H1 (cell line): Measurements from ENCODE around the gene HK1. TPM values are rescaled to one million over a fixed set of nuclear protein-coding genes. Genes with fewer than 3 reads are reported as not detected.

Experiments
- CTCF ChIA-PET: fragments of 300-600 bp; sonication (Branson Sonifier 250); formaldehyde crosslinking; loops from one replicate; lab custom pipeline; 2021; ENCODE audit not compliant: partially characterized antibody; lab: Charles Lee
- POLR2A ChIA-PET: fragments of 300-600 bp; sonication (Branson Sonifier 250); formaldehyde crosslinking; loops from one replicate; lab custom pipeline; 2021; ENCODE audit warnings: inconsistent platforms; ENCODE audit not compliant: partially characterized antibody; lab: Charles Lee
- DNase-seq, 2 experiments: peaks; one replicate each; pipeline versions ENCODE4 v3.0.0 to v3.0.0-alpha.2; 2010 to 2022; ENCODE audit warnings: low spot score in 2 of 2, low read depth in 1 of 2, mixed read lengths in 1 of 2
- FAIRE-seq: peaks from 2 replicates; lab custom pipeline; 2011; peaks lifted over from hg19 to GRCh38; lab: Jason Lieb, UNC
- H2AFZ ChIP-seq: 2 replicates; pipeline ENCODE4 v1.8.1; 2012; ENCODE audit warnings: low read length, inconsistent platforms
- H2AK5ac ChIP-seq: 2 replicates; pipeline ENCODE4 v1.6.1; 2013; ENCODE audit warnings: low read depth, low read length
- H2BK120ac ChIP-seq: replicated peaks from 2 replicates; pipeline ENCODE3; 2013; ENCODE audit warnings: low read depth, low read length, inconsistent platforms
- H2BK12ac ChIP-seq: 2 replicates; pipeline ENCODE4 v1.6.1; 2013; ENCODE audit warnings: low read depth, low read length
- H2BK15ac ChIP-seq: 2 replicates; pipeline ENCODE4 v1.6.1; 2013; ENCODE audit warnings: low read length
- H2BK20ac ChIP-seq: 2 replicates; pipeline ENCODE4 v1.6.1; 2013; ENCODE audit warnings: low read length
- H2BK5ac ChIP-seq: 2 replicates; pipeline ENCODE4 v1.6.1; 2013; ENCODE audit warnings: low read depth, low read length
- H3K14ac ChIP-seq: 2 replicates; pipeline ENCODE4 v1.6.1; 2013; ENCODE audit warnings: inconsistent platforms; ENCODE audit not compliant: insufficient read length
- H3K18ac ChIP-seq: 2 replicates; pipeline ENCODE4 v1.6.1; 2013; ENCODE audit warnings: low read length; ENCODE audit errors: extremely low read depth
- H3K23ac ChIP-seq: 2 replicates; pipeline ENCODE4 v1.6.1; 2013; ENCODE audit warnings: inconsistent platforms; ENCODE audit not compliant: insufficient read length
- H3K23me2 ChIP-seq: 2 replicates; pipeline ENCODE4 v1.6.1; 2013; ENCODE audit warnings: low read depth, low read length
- H3K27ac ChIP-seq: 2 replicates; pipeline ENCODE4 v1.6.1; 2011; ENCODE audit warnings: low read depth, low read length, inconsistent platforms
- H3K27me3 ChIP-seq, 4 experiments: replicated peaks in 1 of 4; 1 replicate in 1 of 4; 2 replicates in 3 of 4; pipeline versions ENCODE4 v1.6.1 to v1.8.1; 2011 to 2013; ENCODE audit warnings: low read length in 3 of 4, mild to moderate bottlenecking in 3 of 4, inconsistent platforms in 2 of 4, mixed read lengths in 2 of 4, moderate library complexity in 1 of 4; ENCODE audit not compliant: control insufficient read depth in 3 of 4, insufficient read depth in 3 of 4; ENCODE audit errors: extremely low read depth in 1 of 4
- H3K36me3 ChIP-seq, 4 experiments: 2 replicates each; pipeline versions ENCODE4 v1.6.1 to v1.8.1; 2011 to 2013; ENCODE audit warnings: mild to moderate bottlenecking in 4 of 4, low read length in 3 of 4, moderate library complexity in 2 of 4, control low read depth in 1 of 4, inconsistent platforms in 1 of 4; ENCODE audit not compliant: insufficient read depth in 4 of 4, control insufficient read depth in 2 of 4
- H3K4ac ChIP-seq: replicated peaks from 2 replicates; pipeline ENCODE3; 2013; ENCODE audit warnings: low read length, low read depth, mixed read lengths, inconsistent platforms; ENCODE audit not compliant: insufficient read length
- H3K4me1 ChIP-seq, 4 experiments: replicated peaks in 1 of 4; 1 replicate in 1 of 4; 2 replicates in 3 of 4; pipeline versions ENCODE4 v1.6.1 to v1.8.1; 2011 to 2013; ENCODE audit warnings: low read length in 3 of 4, inconsistent platforms in 2 of 4, mixed read lengths in 1 of 4; ENCODE audit not compliant: insufficient read depth in 4 of 4, control insufficient read depth in 3 of 4
- H3K4me2 ChIP-seq, 2 experiments: 2 replicates each; pipeline versions ENCODE4 v1.6.1 to v1.8.1; 2011 to 2013; ENCODE audit warnings: low read depth in 2 of 2, low read length in 2 of 2, control low read depth in 1 of 2, inconsistent platforms in 1 of 2, mild to moderate bottlenecking in 1 of 2; ENCODE audit not compliant: insufficient read depth in 1 of 2
- H3K4me3 ChIP-seq, 4 experiments: fragments of 200-600, 300-600 bp in 1 of 4; sonication (generic), shearing (Covaris generic), sonication (Bioruptor Twin) in 1 of 4; 2 replicates each; pipeline versions ENCODE4 v1.5.1 to v1.8.1; 2011 to 2016; ENCODE audit warnings: low read length in 4 of 4, low read depth in 3 of 4, control low read depth in 2 of 4, inconsistent platforms in 2 of 4, mild to moderate bottlenecking in 2 of 4, mixed read lengths in 1 of 4, moderate library complexity in 1 of 4; ENCODE audit not compliant: insufficient read depth in 2 of 4; ENCODE audit errors: extremely low read depth in 1 of 4
- H3K56ac ChIP-seq: replicated peaks from 2 replicates; pipeline ENCODE3; 2013; ENCODE audit warnings: low read depth, mild to moderate bottlenecking, mixed read lengths, low read length, inconsistent platforms; ENCODE audit not compliant: insufficient read length
- H3K79me1 ChIP-seq: 2 replicates; pipeline ENCODE4 v1.6.1; 2013; ENCODE audit warnings: low read depth, low read length, control low read depth
- H3K79me2 ChIP-seq, 2 experiments: 2 replicates each; pipeline versions ENCODE4 v1.6.1 to v1.8.1; 2012 to 2013; ENCODE audit warnings: low read length in 2 of 2, mild to moderate bottlenecking in 2 of 2, inconsistent platforms in 1 of 2; ENCODE audit not compliant: insufficient read depth in 2 of 2, control insufficient read depth in 1 of 2
- H3K9ac ChIP-seq, 4 experiments: replicated peaks in 1 of 4; 1 replicate in 1 of 4; 2 replicates in 3 of 4; pipeline versions ENCODE4 v1.6.1 to v1.8.1; 2011 to 2013; ENCODE audit warnings: low read depth in 3 of 4, low read length in 3 of 4, control low read depth in 2 of 4, mild to moderate bottlenecking in 2 of 4, moderate library complexity in 2 of 4, inconsistent platforms in 1 of 4; ENCODE audit errors: extremely low read depth in 1 of 4
- H3K9me3 ChIP-seq, 2 experiments: 2 replicates each; pipeline versions ENCODE4 v1.6.1 to v1.8.1; 2012 to 2013; ENCODE audit warnings: mild to moderate bottlenecking in 2 of 2, moderate library complexity in 2 of 2, control low read depth in 1 of 2, inconsistent platforms in 1 of 2, low read depth in 1 of 2, low read length in 1 of 2, mixed read lengths in 1 of 2; ENCODE audit not compliant: insufficient read depth in 2 of 2
- H4K20me1 ChIP-seq, 2 experiments: replicated peaks in 1 of 2; 2 replicates each; pipeline versions ENCODE3 to v1.8.1; 2011 to 2013; ENCODE audit warnings: inconsistent platforms in 2 of 2, low read length in 2 of 2, mild to moderate bottlenecking in 1 of 2; ENCODE audit not compliant: insufficient read depth in 2 of 2, control insufficient read depth in 1 of 2
- H4K5ac ChIP-seq: 2 replicates; pipeline ENCODE4 v1.6.1; 2013; ENCODE audit warnings: low read length, low read depth, mixed read lengths, inconsistent platforms; ENCODE audit not compliant: insufficient read length
- H4K8ac ChIP-seq: 2 replicates; pipeline ENCODE4 v1.8.0; 2013; ENCODE audit warnings: mild to moderate bottlenecking, moderate library complexity, low read length, inconsistent platforms; ENCODE audit not compliant: insufficient read depth; ENCODE audit errors: extremely low read depth
- H4K91ac ChIP-seq: replicated peaks from 2 replicates; pipeline ENCODE3; 2013; ENCODE audit warnings: low read length, mixed read lengths, inconsistent platforms; ENCODE audit not compliant: insufficient read length
- CHD2 ChIP-seq: IDR thresholded peaks from 2 replicates; pipeline ENCODE4 v1.6.1; 2012; ENCODE audit warnings: low read length, improper control_type of control experiment
- JUND ChIP-seq: IDR thresholded peaks from 2 replicates; pipeline ENCODE4 v1.6.1; 2011; ENCODE audit warnings: mild to moderate bottlenecking, improper control_type of control experiment, low read length
- KDM1A ChIP-seq: fragments of 200-600, 300-600 bp; sonication (generic); IDR thresholded peaks from 2 replicates; pipeline ENCODE4 v1.7.1; 2016; ENCODE audit warnings: mild to moderate bottlenecking, low read length, borderline replicate concordance
- KDM4A ChIP-seq: IDR thresholded peaks from one replicate; pipeline ENCODE4 v1.7.1; 2012; ENCODE audit warnings: low read depth, mild to moderate bottlenecking, moderate library complexity, low read length, inconsistent platforms; ENCODE audit not compliant: severe bottlenecking
- POU5F1 ChIP-seq: IDR thresholded peaks from 2 replicates; pipeline ENCODE4 v1.6.1; 2011; ENCODE audit warnings: low read depth, mild to moderate bottlenecking, low read length, moderate library complexity
- RBBP5 ChIP-seq: IDR thresholded peaks from 2 replicates; pipeline ENCODE4 v1.7.1; 2012; ENCODE audit warnings: low read depth, mild to moderate bottlenecking, inconsistent platforms, low read length, moderate library complexity, borderline replicate concordance
- RXRA ChIP-seq: IDR thresholded peaks from 2 replicates; pipeline ENCODE4 v1.6.1; 2011; ENCODE audit warnings: low read depth, mild to moderate bottlenecking, low read length, moderate library complexity; ENCODE audit not compliant: insufficient read depth
- SUZ12 ChIP-seq: fragments of 200-600 bp; sonication (generic); IDR thresholded peaks from 2 replicates; pipeline ENCODE4 v1.6.1; 2012; ENCODE audit warnings: mild to moderate bottlenecking, inconsistent platforms, low read length, moderate library complexity, mixed read lengths
- TAF1 ChIP-seq: IDR thresholded peaks from 2 replicates; pipeline ENCODE4 v1.6.1; 2011; ENCODE audit warnings: mild to moderate bottlenecking, low read depth, low read length
- WGBS, 2 experiments: shearing (Covaris generic) in 1 of 2; methylation state at CpG; one replicate each; pipeline versions ENCODE4 v1.1.6 to v1.1.7; 2013 to 2015; ENCODE audit warnings: low lambda C conversion rate in 2 of 2, mixed read lengths in 2 of 2, inconsistent platforms in 1 of 2, low coverage in 1 of 2, missing lambda C conversion rate in 1 of 2; ENCODE audit not compliant: insufficient replicate concordance in 2 of 2, insufficient coverage in 1 of 2, insufficient read length in 1 of 2; ENCODE audit errors: extremely low coverage in 1 of 2, missing lambda C conversion rate in 1 of 2; 5-methylcytosine and 5-hydroxymethylcytosine counted together
- polyA plus RNA-seq, 7 experiments: library from polyadenylated mRNA; depleted of rRNA in 3 of 7; stranded (reverse) in 5 of 7; unstranded in 2 of 7; fragments of >200 nt in 5 of 7; fragments of 200-250 nt in 2 of 7; gene quantifications; 1 replicate in 5 of 7; 2 replicates in 1 of 7; 4 replicates in 1 of 7; pipeline versions ENCODE4 v1.2.1 to v1.2.3, GENCODE V29; 2011 to 2013; ENCODE audit warnings: missing spikeins in 2 of 7, mixed read lengths in 2 of 7
- total RNA-seq: library from RNA; stranded (reverse); fragmentation: NEBNext Ultra II Directional; extraction: Animal tissue kit (Norgen Biotek cat#: 25700); gene quantifications from 2 replicates; pipeline ENCODE4 v1.2.1, GENCODE V29; 2021
- TF ChIP-seq, protein P1 (sequence below): IDR thresholded peaks from 2 replicates; pipeline ENCODE4 v1.6.1; 2011; ENCODE audit warnings: low read length, improper control_type of control experiment

The HK1 gene
- total and polyA plus RNA-seq, 2 of the 8 experiments (the other 6 are each of a cell fraction or from before 2014, with no cell fraction given) = 55.8 to 247 TPM

DNA sequence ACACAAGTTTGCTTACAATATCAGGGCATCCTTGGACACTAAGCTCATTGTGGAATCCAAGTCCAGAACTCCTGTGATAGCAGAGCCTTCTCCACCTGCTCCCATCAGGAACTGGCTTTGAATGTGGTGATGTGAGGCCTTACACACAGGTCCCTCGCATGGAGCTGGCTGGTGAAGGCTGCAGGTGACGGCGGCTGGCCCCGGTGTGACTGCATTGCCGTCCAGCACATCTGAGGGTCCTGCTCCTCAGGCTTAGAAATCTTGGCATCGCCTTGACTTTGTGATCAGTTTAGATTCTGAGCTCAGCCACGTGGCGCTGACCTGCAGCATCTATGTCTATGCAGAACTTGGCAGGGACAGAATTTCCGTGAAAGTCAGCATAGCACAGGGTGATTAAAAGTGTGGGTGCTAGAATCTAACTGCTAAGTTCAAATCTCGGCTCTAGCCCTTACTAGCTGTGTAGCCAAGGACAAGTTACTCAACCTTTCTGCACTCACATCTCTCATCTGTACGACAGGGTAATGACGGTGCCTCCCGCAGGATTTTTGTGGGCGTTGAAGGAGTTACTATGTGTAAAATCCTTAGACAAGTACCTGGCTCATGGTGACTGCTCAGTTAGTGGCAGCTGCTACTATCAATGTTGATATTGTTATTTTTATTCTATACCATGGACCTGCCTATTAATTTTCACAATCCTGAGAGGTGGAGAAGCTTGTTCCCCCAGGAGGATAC is 31.5 kb upstream of the HK1 start:
- no peaks in the 10 kb centered on the region for H3K79me1 ChIP-seq
- no peak overlapping the region for H2AFZ ChIP-seq
- no peak overlapping the region for H3K4ac ChIP-seq
- no peak overlapping the region for H2BK15ac ChIP-seq
- no peak overlapping the region for H4K8ac ChIP-seq
- TF ChIP-seq KDM4A (no peak), JUND (no peak), KDM1A (no peak), RBBP5 (no peak), POU5F1 (no peak), CHD2 (no peak), TAF1 (no peak), RXRA (no peak), SUZ12 (no peak)
- TF ChIP-seq, protein P1, sequence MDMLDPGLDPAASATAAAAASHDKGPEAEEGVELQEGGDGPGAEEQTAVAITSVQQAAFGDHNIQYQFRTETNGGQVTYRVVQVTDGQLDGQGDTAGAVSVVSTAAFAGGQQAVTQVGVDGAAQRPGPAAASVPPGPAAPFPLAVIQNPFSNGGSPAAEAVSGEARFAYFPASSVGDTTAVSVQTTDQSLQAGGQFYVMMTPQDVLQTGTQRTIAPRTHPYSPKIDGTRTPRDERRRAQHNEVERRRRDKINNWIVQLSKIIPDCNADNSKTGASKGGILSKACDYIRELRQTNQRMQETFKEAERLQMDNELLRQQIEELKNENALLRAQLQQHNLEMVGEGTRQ = no peak
- H3K14ac ChIP-seq = no peak overlapping the region
- H3K4me1 ChIP-seq = no peaks in the 10 kb centered on the region; a peak in 1 of 7 replicates
- POLR2A ChIA-PET = no interaction called here
- WGBS, 2 experiments = 83% methylated on average over 14 of the region's 14 CpGs; no CpG with 5 or more reads in 1 of the 2 experiments
- no peaks in the 10 kb centered on the region for H3K79me2 ChIP-seq
- H4K91ac ChIP-seq = no peak overlapping the region
- H3K23me2 ChIP-seq = no peaks in the 10 kb centered on the region
- CTCF ChIA-PET = interaction anchor here (0.5 to 2.1 kb wide), 9 partner anchors 9 to 146 kb away, joined by 3 to 10 read pairs (median 3); no protein-coding TSS in a partner anchor
- no peak overlapping the region for H2BK12ac ChIP-seq
- no peak overlapping the region for H2BK20ac ChIP-seq
- no peak overlapping the region for H3K56ac ChIP-seq
- no peak overlapping the region for H2BK120ac ChIP-seq
- H3K23ac ChIP-seq = no peak overlapping the region
- H3K4me3 ChIP-seq = no peak overlapping the region
- DNase-seq (no peak), FAIRE-seq (no peak)
- H3K27me3 ChIP-seq = no peaks in the 10 kb centered on the region
- no peak overlapping the region for H3K27ac ChIP-seq
- no peak overlapping the region for H4K5ac ChIP-seq
- no peaks in the 10 kb centered on the region for H4K20me1 ChIP-seq
- H3K9ac ChIP-seq = no peak overlapping the region
- no peak overlapping the region for H2BK5ac ChIP-seq
- no peaks in the 10 kb centered on the region for H3K9me3 ChIP-seq
- H3K4me2 ChIP-seq = no peak overlapping the region
- H3K18ac ChIP-seq = no peak overlapping the region
- H3K36me3 ChIP-seq = no peaks in the 10 kb centered on the region
- no peak overlapping the region for H2AK5ac ChIP-seq
